HS-27A (cell line): ENCODE data around the gene SST.

Source experiments
- DNase-seq: peaks from one replicate; pipeline ENCODE4 v3.0.0-alpha.2; 2012; ENCODE audit warnings: low read depth, missing footprints

Gene SST

DNA sequence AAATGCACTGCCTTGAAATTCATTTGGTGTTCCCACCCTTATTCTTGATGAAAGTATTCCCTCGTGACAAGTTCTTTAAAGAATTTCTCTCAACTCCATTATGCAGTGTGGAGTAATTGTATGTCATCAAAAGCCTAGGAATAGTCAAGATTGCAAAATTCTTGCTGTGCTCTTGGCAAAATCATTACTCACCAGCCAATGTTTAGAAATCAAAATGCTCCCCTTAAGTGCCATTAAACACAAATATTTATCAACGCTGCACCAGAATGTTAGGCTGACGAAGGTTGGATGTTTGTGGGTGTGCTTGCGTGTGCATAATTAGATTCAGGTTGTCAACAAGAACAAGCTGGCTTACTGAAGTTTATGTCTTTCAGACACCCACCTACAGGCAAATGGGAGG is 40.5 kb downstream of the SST start:
- no peak for DNase-seq

DNA sequence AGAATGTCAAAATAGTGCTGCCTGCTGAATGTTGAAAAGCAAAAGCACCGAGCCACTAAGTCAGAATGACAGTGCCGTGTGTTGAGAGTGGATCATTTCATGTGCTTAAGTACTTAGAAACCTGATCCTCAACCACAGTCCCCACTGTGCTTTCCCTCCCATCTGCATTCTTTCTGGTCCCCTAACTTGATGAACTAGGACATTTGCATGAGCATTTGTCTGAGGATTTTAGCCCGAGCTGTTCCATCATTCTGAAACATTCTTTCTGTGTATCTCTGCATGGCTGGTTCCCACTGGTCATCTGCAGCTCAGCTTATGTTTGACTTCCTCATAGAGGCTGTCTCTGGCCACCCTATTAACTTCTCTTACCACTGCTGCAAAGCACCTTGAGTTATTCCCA is 42.0 kb downstream of the SST start:
- DNase-seq, result no peak

DNA sequence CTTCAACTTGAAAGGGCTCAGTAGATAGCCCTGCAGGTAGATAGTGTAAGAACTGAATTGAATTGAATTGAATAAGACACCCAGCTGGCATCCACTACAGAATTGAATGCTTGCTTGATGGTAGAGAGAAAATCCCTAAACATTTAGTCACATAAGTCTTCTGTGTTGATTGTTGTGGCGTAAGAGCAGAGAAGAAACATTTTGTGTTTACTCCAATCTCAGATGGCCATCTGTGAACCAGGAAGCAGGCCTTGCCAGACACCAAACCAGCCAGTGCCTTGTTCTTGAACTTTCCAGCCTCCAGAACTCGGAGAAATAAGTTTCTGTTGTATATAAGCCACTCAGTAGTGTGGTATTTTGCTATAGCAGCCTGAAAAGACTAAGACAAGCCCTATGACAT is 43.6 kb downstream of the SST start:
- no peak for DNase-seq

DNA sequence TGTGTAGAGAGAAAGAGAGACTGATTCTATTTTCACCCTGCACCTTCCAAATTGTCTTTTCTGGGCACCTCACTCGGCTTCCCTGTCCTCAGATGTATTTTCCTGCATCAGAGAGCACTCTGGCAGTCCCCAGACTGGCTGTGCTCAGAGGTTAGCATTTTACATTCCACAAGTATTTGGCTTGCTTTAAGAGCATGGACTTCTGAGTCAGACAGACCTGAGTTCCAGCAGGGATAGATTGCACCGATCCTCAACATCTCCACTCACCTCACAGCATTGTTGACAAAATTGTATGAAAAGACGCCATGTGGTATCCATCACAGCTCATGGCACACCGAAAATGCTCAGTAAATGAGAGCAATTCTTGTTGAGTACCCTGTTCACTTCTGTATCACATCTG is 45.6 kb downstream of the SST start:
- DNase-seq, result no peak

DNA sequence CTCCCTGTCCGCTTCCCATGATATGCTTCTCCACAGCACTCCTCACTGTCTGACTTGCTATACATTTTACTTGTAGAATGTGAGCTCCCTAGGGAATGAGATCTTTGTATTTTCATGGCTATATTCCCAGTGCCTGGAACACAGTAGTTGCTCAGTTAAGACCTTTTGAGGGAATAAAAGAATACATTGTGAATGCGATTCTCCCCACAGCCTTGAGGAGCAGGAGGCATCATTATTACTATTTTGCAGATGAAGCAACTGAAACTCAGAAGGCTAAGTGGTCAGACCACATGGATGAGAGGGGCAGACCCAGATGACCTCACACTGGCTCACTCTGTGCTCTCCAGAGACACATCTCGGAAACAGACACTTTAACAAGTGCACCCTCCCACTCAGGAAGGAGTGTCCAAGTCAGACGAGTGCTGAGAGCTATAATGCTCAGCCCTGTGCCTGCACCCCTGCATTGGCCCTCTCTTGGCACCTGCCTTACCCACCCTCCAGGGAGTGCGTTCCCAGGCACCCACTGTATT is 46.8 kb downstream of the SST start:
- DNase-seq, result no peak

DNA sequence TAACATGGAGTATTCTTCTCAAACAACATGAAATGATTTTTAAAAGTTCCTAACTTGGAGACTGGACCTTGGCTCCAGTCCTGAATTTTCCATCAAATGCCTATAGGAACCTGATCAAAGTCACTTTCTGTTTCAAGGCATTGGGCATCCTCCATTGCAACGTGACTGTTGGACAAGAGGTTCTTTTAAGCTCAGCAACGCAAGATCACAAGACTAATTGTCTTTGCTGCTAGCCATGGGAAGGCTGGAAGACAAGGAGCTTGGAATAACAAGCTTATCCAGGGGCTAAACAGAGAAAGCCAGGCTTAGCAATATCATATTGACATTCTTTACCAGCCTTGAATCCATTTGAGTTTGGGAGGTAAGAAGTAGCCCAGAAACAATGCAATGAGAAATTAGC is 48.3 kb downstream of the SST start:
- DNase-seq, result no peak

DNA sequence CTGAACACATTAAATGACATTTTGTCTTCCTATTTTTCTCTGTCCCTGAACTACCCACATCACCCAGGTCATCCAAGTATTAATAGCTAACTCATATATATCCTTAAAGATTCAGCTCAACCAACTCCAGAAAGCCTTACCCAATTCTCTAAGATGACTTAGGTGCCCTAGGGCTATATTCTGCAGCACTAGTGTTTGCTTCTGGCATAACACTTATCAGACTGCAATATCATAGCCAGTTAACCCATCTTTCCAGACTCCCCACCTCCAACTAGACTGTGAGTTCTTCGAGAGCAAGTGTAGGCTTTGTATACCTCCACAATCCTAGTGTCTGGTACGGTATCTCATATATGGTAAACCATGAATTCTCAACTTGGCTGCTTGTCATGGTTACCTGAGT is 50.7 kb downstream of the SST start:
- DNase-seq, result no peak
